Testis (tissue), 2 donors: ENCODE results near the gene KLHL15.

Experiments used
- POLR2A ChIP-seq: fragments of 450-650 bp; IDR thresholded peaks from one replicate; pipeline ENCODE4 v1.6.1; 2017; ENCODE audit warnings: antibody characterized with exemption, mild to moderate bottlenecking, moderate library complexity
- TF ChIP-seq, protein P1 (sequence below), 3 experiments: fragments of 450-650 bp in 2 of 3; fragments of 200-600 bp in 1 of 3; sonication (generic) in 1 of 3; IDR thresholded peaks; one replicate each; pipeline ENCODE4 v1.5.1; 2016 to 2019; ENCODE audit warnings: antibody characterized with exemption in 3 of 3, mild to moderate bottlenecking in 2 of 3, moderate library complexity in 1 of 3

DNA sequence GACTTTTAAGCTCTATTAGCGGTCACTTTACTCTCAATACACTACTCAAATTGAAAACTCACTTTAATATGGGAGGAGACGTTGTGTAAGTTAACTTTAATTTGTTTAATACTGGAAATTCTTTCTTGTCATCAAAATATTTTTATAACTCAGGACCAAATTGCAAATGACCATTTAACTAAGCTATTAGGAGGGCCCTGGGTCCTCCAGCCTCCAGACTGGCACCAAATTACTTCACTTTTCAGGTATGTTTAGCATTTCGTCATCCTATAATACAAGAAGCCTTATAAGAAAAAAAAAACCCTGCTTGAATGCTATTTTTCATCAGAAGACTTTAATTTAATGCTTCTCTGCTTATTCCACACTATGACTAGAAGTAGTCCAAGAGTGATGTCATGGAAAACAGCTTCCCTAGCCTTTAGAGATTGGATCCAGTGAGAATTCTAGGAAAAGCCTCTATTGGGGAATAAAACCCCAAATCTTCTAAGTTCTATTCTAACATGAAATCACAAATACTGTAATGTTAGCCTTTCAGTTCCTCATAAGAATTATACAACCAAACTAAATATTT is 6.6 kb downstream of the KLHL15 start:
- no peak for TF ChIP-seq POLR2A
- TF ChIP-seq, protein P1, sequence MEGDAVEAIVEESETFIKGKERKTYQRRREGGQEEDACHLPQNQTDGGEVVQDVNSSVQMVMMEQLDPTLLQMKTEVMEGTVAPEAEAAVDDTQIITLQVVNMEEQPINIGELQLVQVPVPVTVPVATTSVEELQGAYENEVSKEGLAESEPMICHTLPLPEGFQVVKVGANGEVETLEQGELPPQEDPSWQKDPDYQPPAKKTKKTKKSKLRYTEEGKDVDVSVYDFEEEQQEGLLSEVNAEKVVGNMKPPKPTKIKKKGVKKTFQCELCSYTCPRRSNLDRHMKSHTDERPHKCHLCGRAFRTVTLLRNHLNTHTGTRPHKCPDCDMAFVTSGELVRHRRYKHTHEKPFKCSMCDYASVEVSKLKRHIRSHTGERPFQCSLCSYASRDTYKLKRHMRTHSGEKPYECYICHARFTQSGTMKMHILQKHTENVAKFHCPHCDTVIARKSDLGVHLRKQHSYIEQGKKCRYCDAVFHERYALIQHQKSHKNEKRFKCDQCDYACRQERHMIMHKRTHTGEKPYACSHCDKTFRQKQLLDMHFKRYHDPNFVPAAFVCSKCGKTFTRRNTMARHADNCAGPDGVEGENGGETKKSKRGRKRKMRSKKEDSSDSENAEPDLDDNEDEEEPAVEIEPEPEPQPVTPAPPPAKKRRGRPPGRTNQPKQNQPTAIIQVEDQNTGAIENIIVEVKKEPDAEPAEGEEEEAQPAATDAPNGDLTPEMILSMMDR (IDR thresholded peaks at IDR 0.05): no peak
